GM18519 (cell line): Measurements from ENCODE around the gene HSF2BP.
"Not testable (repeated sequence)": the region's sequence is repeated elsewhere in the genome, so short reads cannot be mapped to it uniquely, and the experiment has no call there.

Source experiments
- ATAC-seq: cut with Tn5 transposase; IDR thresholded peaks from one replicate; pipeline ENCODE4 v1.9.1; 2021; ENCODE audit warnings: mild to moderate bottlenecking, moderate library complexity; ENCODE audit not compliant: unreplicated experiment, low FRiP score

The HSF2BP gene

GRCh38 chr21:43688906-43689305 lies 29.6 kb upstream of the HSF2BP start:
- no peak for ATAC-seq

GRCh38 chr21:43687566-43688399 lies 28.5 kb upstream of the HSF2BP start:
- ATAC-seq: no peak

GRCh38 chr21:43686811-43687565 lies 27.7 kb upstream of the HSF2BP start:
- ATAC-seq: no peak

- no peak for ATAC-seq
These were observed 25.1 kb upstream of the HSF2BP start for GRCh38 chr21:43684424-43684823.

GRCh38 chr21:43681650-43682049 lies 22.4 kb upstream of the HSF2BP start:
- no peak for ATAC-seq

- not testable (repeated sequence) for ATAC-seq
These were observed 21.1 kb upstream of the HSF2BP start for GRCh38 chr21:43680421-43680820.

- ATAC-seq: no peak
These were observed 20.7 kb upstream of the HSF2BP start for GRCh38 chr21:43679951-43680350.

- no peak for ATAC-seq
These were observed 17.1 kb upstream of the HSF2BP start for GRCh38 chr21:43676391-43676790.

GRCh38 chr21:43675871-43676270 lies 16.6 kb upstream of the HSF2BP start:
- no peak for ATAC-seq

GRCh38 chr21:43669828-43670605 lies 10.7 kb upstream of the HSF2BP start:
- ATAC-seq: no peak

GRCh38 chr21:43667191-43667904 lies 8.1 kb upstream of the HSF2BP start:
- no peak for ATAC-seq

- ATAC-seq: no peak
These were observed 6.6 kb upstream of the HSF2BP start for GRCh38 chr21:43665879-43666278.

- no peak for ATAC-seq
These were observed 5.1 kb upstream of the HSF2BP start for GRCh38 chr21:43664358-43664757.

GRCh38 chr21:43663033-43663432 lies 3.7 kb upstream of the HSF2BP start:
- no peak for ATAC-seq

- ATAC-seq: no peak
These were observed 3.0 kb upstream of the HSF2BP start for GRCh38 chr21:43662286-43662685.

GRCh38 chr21:43658769-43659135 lies 536 bp downstream of the HSF2BP start:
- ATAC-seq: no peak

- no peak for ATAC-seq
These were observed 1.1 kb downstream of the HSF2BP start for GRCh38 chr21:43658088-43658741.

- ATAC-seq: no peak
These were observed 1.8 kb downstream of the HSF2BP start for GRCh38 chr21:43657355-43658087.

GRCh38 chr21:43654806-43655489 lies 4.3 kb downstream of the HSF2BP start:
- no peak for ATAC-seq
